HG02840 (cell line): ENCODE results near the gene OCA2.
"Not testable (repeated sequence)": the region's sequence is repeated elsewhere in the genome, so short reads cannot be mapped to it uniquely, and the experiment has no call there.

ENCODE experiments used
- ATAC-seq: cut with Tn5 transposase; IDR thresholded peaks from one replicate; pipeline ENCODE4 v1.9.1; 2021; ENCODE audit warnings: mild to moderate bottlenecking, moderate library complexity, moderate number of reproducible peaks; ENCODE audit not compliant: unreplicated experiment, low FRiP score

The OCA2 gene

DNA sequence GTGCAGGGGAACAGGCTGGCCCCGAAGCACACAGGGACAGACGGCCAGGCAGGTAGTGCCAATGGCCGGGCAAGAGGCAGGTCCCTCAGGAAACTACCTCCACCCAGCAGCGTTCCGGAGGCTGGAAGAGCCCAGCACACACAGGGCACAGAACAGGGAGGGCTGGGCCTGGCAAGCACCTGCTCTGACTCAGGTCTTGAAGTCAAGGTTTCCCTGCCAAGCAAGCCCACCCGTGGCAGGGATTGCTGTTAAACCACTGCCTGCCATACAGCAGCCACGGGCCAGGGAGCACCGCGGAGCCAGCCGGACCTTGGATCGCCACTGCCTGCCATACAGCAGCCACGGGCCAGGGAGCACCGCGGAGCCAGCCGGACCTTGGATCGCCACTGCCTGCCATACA, 22.5 kb upstream of the OCA2 start:
- ATAC-seq: not testable (repeated sequence)

DNA sequence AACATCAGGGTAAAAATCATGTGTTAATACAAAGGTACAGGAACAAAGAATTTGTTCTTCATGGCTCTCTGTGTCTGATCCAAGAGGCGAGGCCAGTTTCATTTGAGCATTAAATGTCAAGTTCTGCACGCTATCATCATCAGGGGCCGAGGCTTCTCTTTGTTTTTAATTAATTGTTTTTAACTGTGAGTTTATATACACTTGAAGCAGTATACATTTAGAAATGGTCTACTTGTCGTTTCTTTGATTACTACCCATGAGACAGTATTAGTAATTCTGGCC, 21.2 kb upstream of the OCA2 start:
- no peak for ATAC-seq

DNA sequence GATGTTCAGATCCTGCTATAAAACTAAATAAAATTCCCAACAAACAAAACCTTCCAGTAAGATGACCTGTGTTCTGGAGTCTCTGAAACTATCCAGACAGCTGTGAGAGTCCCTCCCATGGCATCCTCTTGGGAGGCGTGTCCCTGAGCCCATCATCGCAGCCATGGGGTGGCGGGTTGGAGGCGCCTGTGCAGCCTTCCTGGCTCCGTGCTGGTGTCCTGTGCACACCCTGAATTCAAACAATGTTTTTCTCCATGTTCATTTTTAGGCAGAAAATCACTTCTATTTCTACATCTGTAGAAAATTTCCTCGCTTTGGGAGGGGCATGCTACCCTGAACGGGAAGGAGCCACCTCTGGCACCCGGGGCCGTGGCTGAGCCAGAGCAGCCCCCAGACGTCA, 19.4 kb upstream of the OCA2 start:
- no peak for ATAC-seq

DNA sequence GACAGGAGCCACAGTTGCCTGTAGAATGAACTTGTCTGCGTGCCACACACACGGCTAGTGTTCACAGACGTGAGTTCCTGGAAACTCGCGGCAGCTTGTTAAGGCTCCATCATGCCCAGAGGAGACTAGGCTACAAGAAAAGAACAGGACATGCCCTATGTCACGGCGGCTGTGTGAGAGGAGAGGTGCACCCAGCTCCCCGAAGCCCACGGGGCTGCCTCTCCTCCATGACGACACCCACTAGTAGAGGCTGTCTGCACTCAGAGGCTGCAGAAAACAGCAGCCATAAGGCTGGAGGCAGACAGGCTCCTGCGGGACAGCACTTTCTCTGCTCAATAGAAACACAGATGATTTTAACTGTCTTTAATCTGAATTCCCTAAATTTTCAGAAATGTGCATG, 19.0 kb upstream of the OCA2 start:
- ATAC-seq: no peak

DNA sequence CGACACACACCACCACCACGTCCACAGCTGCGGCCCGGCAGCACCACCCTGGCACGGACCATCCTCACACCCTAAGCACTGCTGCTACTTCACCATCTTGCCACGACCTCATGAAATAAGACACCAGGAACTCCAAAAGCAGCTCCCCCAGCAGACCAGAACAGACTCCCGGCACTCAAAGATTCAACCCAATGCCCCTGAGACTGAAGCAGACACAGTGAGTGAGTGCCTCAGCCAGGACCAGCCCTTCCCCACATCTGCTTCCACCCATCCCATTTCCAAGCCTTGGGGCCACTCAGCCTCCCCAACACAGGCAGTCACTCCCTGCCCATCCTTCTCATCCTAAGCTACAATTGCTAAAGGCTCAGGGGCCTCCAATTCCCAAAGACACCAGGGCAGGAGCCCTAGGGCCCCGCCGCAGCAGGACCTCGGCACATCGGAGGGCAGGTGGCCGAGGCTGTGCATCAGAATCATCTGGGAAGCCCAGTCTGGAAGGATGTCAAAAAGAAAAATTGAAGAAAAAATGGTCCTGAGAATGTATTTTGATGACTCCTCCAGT, 18.4 kb upstream of the OCA2 start:
- ATAC-seq: no peak

DNA sequence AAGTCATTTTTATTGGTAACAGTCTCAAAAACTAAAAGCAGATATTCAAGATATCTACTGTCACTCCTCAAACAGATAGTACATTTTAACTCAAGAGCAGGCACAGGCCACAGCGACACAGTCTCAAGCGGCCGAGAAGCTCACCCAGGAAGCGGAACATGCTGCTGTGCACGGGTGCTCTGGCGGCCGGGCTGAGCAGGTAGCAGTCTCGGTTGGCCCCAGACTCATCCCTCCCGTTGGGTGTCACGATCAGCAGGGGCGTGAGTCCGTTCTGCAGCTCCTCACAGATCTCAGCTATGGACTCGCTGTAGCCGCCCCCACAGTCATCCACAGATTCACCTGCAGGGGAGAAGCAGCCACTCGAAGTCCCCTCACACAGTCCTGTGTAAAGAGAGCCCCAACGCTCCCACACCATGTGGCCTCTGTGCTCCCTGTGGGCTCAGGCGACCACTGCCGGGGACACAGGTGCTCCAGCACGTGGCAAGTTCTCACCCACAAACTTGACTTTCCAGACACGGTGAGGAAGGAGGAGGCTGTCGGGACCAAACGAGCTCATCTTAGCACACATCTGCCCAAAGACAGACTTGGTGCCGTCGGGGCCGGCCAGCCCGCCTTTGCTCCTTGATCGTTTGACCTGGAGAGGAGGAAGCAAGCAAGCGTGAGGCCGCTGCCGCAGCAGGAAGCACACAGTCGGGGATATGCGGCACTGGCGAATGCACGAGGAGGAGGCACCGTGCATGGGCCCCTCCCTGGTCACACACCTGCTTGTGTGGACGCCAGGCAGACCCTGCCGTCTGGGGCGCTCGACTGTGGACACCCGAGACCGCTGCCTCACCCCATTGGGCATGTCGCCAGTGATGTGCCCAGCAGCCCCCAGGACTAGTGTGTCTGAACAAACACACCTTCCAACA, 17.7 kb upstream of the OCA2 start:
- ATAC-seq: no peak

DNA sequence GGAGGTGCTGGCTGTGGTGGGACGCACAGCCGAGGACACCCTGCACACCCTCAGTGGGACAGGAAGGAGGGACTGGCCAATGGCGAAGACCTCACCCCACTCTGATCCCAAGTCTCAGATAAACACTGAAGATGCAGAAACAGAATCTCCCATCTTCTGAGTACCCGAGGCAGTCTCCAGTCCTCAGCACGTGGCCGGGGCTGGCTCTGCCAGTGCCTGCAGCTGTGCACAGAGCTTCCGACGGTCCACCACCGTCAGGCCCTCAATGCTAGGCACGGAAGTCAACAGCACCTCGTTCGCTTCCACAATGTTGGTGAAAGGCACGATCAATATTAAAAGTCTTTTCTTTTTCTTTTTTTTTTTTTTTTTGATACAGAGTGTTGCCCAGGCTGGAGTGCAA, 16.8 kb upstream of the OCA2 start:
- no peak for ATAC-seq

DNA sequence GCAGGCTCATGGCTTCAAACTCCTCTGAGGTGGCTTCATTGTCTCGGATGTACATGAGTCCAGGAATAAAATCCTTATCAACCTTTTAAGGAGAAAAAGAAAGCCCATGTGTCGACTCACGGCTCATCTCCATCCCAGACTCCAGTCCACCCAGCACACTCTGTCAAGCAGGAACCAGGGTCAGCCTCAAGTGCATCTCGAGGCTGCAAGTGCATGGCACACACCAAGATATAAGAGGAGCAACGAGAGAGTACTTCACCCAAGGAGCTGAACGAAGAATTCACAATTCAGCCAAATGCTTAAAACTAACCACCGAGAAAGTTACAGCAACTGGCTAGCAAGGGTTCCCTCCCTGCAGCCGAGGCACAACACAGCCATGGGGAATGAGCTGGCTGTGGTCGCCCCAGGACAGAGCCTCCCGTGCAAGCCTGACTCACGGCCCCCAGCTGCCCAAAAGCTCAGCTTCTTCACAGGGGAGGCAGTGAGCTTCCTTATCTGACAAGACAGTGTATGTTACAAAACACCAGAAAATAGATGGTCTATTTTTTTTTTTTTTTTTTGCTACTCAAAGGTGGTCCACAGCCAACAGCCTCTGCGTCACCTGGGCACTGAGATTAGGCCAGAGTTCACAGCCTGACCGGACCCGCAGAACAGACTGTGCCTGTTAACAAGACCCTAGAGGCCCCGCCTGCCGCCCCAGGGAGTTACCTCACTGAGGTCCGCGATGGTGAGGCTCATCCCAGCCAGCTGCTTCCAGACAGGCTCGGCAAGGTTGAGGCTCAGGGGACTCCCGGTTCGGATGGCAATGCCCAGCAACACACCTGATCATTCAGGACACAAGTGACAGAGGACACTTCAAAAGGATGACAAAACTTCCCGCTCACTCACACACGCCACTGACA, 15.9 kb upstream of the OCA2 start:
- ATAC-seq: no peak

DNA sequence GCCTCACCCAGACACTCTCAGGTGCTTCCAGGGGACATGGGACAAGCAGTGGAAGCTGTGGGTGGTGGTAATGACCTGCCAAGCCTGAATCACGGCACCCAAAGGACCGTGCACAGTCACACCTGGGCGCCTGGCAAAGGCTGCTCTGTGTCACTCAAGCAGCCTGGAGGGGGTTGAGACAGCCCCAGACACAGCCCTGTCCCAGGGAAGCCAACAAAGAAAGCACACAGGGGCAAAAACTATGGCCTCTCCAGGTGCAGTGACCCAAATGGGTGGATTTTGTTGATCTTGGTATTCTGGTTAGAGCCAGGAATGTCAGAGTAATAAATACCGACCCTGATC, 15.0 kb upstream of the OCA2 start:
- ATAC-seq: no peak

DNA sequence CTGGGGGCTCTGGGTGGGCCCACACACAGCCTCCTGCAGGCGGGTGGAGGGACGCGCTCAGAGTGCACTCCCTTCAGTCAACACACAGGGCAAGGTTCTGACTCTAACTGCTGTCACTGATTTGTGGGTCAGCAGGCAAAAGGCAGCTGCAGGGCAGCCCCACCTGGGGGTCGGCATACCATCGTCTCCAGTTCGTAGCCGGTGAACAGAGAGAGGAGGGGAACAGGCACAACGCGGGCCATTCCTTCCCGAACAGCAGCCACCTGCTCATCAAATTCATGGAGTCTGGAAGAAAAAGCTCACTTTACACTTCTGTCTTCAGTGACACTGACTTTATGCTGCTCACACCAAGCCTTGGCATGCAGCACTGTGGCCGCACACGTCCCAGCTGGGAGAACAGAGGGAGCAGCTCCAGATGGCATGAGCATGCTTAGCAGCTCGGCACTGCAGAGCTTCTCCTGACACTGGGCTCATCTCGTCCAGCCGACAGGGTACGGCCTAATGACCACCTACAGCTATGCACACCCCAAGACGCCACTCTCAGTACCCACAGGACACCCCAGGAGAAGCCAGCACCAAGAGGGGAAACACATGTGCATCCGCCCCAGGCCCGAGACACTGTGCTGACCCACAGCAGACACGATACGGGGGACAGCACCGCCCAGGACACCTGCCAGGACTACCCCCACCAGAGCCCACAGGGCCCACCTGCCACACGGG, 14.4 kb upstream of the OCA2 start:
- ATAC-seq: no peak

DNA sequence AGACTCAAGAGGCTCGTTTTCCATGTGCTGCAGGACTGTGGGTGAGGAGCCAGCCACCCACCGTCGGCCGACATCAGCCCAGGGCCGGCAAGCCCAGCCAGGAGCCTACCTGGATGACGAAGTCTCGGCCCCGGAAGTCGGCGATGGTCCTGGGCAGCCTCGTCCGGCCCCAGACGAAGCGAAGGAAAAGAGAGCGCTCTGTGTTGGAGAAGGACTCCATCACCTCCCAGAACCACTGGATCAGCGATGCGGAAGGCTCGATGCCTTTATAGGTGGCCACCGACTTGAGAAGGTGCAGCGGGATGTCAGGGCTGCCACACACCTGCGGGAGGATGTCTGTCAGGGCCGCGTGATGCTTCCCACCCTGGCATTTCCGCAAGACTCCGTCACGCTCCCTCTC, 13.8 kb upstream of the OCA2 start:
- ATAC-seq: no peak

DNA sequence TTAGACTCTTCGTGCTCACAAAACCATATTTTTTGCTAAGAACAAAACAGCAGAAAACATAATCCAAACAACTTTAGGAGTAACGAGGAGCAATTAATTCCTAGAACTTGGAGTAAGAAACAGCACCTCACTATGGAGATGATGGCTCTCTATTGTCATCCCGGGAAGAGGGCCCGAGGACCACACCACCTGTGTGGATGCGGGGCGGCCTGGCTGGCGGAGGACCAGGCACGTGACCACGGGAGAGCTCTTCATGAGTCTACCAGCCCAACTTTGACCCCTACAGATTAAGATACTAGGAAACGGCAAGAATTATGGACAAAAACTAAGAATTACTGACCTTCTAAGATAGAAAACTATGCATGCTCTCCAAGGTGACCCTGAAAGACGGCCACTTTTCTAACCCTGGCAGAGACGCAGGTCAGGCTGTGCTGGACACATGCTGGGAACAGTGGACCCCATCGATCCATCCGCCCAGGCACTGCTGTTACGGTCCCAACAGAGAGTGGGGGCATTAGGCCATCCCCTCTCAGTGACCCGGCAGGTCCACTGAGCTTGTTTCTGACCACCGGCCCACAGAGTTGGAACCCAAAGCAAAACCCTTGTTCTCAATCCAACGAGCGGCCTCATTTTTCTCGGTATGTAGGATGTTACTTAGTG, 13.1 kb upstream of the OCA2 start:
- ATAC-seq: no peak

DNA sequence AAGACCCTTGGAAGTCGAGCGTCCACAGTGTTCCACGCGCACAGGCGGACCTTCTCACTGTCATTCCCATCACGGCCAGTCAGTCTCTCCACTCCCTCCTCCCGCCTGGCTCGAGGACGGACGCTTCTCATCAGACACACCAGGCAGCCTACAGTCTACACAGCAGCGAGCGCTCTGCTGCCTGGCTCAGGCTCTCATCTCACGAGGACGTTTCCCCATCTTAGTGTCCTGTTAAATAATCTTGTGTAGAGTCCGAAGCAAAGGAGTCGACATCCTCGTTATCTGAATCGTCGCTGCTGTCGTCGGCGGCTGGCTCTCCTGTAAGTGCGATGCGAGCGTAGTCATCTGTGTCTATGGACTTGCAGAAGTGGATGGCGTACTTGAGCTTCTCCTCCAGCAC, 12.4 kb upstream of the OCA2 start:
- no peak for ATAC-seq

DNA sequence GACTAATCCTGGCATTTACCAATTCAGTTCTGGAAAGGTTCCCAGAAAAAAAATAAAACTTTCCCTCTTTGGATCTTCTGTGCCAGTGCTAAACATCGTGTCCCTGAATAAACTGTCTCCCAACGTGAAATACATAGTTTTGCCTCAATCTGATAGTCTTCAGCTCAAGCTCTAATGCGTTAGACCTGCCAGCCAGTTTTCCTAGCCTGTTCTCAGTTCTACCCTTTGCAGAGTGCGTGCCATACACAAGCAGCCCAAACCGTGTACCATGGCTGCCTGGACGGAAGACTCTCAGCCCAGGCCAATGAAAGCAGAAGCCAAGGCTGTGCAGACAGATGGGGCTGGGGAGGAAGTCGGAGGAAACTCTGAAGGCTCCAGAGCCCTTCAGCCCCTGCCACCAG, 11.4 kb upstream of the OCA2 start:
- ATAC-seq: no peak

DNA sequence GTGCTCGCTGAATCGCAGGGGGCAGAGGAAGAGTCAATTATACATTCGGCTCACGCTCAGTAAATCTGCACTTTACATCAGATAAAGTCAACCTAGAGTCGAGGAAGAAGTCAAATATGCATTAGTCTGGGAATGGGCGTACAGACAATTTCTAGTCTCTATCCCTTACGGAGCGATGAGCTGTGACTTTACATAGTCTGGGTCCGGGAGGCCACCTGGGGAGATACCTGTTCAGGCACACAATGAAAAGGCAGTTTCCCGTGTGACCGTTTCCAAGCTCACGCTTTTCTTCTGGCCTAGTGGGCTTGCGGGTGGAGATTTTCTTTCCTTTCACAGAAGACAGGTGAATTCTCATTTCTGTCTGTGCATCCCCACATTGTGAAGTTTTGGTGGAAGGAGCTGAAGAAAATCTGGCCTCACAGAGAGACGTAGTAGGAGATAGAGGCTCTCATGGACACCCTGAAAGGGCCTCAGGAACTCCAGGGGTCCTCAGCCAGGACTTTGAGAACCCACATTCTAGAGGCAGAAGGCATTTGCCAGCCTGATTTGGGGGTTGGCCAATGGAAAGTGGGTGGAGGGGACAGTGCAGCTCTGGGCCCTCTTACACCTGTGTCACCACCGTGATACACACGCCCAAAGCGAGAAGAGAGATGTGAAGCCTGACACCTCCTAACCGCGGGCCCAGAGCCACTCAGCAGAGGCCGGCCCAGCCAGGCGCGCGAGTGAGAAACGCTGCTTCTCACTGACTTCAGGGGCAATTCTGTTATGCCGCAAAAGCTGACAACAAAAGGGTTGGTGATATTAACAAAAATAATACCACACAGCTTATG, 10.7 kb upstream of the OCA2 start:
- no peak for ATAC-seq

DNA sequence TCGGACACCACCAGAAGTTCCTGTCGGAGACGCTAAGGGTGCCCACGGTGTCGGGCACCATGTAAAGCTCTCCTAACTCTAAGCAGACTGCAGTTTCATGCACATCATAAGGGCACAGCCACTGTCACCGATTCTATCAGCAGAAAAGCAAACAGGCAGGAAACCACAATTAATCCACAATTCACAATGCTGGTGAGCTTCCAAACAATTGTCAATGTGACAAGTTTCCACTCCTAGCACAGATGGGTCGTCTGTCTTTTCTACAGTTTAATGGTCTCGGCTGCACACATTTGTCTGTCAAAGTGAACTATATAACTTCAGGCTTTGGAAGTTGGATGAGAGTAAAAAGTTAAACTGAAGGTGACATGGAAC, 8.8 kb upstream of the OCA2 start:
- ATAC-seq: no peak

DNA sequence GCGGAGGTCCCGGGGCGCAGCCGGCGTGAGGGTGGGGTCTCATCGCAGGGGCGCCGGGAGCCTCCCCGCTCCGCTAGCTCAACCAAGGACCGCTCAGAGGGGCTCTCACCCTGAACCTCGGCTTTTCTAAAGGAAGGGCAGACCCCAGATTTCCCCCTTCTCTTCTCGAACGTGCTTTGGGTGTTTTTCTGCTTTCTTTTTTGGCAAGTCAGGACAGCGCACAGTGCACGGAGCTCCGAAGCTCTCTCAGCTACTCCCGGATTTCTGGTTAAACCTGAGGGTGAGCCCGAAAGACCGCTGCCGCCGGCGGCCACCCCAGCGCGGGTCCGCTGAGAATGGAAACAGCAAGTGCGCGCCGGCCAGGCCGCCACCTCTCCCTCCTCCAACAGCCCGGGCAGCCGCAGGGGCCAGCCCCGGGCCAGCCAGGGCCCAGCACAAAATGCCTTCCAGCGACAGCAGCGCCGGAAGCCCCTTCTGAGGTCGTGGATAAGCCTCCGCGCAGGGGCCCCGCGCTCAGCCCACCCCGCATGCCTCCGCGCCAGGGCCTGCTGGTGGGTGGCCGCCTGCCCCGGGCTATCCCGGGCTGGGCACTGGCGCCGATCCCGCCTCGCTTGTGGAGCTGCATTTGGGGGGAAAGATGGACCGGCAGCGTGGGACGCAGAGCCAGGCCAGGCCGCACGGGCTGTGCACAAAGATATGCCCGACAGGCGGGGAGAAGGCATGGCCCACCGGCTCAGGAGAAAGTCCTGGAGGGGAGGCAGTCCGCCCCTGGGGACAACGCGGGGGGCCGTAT, 8.2 kb upstream of the OCA2 start:
- ATAC-seq: no peak

DNA sequence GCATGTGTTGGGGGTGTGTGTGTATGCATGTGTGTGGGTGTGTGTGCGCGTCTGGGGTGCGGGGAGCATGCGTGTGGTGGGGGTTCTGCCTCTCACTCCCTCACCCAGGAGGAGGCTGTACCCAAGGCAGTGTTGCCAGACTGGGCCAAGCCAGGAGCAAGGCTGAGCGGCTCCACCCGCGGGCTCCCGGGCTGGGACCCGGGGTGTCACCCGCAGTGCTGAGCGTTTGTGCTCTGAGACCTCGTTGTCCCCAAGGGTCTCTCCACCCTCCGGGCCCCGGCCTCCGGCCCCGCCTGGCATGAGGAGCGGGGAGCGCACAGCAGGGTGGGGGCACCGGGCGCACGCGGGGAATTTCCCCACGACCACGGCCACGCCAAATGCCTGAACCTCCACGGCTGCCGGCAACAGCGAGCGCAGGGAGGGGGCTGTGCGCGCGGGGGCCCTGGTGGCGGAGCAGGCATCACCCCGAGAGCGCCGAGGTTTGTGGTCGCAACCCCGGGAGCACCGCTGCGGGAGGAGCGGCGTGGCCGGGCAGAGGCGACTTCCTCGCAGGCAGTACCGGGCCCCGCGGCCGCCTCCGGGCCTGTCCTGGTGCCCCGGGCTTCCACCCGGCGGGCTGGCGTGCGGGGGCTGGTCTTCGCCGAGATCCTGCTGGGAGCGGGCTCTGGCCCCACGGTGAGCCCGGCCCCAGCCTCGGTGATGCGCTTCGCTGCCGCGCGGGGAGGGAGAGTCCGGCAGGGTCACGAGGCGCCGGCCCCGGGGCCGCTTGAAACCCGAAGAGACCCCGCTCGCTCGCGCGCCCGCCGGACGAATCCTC, 7.4 kb upstream of the OCA2 start:
- ATAC-seq: no peak
